ENCODE results near the gene MMS22L.

Gene MMS22L

GRCh38 chr6:97138581-97138980, 144.4 kb downstream of the MMS22L start:
- DNase-seq = no peak

- peak in 1 of 2 donors; percentile 7 for DNase-seq
Measured at GRCh38 chr6:97136626-97137358, 146.2 kb downstream of the MMS22L start.

- peak; percentile 29 to 44 for DNase-seq
Measured at GRCh38 chr6:97133067-97133466, 149.9 kb downstream of the MMS22L start.

- no peak for DNase-seq
Measured at GRCh38 chr6:97129106-97129505, 153.9 kb downstream of the MMS22L start.

GRCh38 chr6:97128507-97128906, 154.5 kb downstream of the MMS22L start:
- DNase-seq = no peak

GRCh38 chr6:97123652-97124051, 159.4 kb downstream of the MMS22L start:
- DNase-seq = no peak

- DNase-seq = peak in 1 of 2 donors; percentile 32
Measured at GRCh38 chr6:97123112-97123511, 159.9 kb downstream of the MMS22L start.

- DNase-seq = no peak
Measured at GRCh38 chr6:97120511-97120910, 162.5 kb downstream of the MMS22L start.

- DNase-seq = no peak
Measured at GRCh38 chr6:97114645-97115044, 168.4 kb downstream of the MMS22L start.

GRCh38 chr6:97113170-97113569, 169.8 kb downstream of the MMS22L start:
- DNase-seq = no peak

- DNase-seq = no peak
Measured at GRCh38 chr6:97111243-97111642, 171.8 kb downstream of the MMS22L start.

- no peak for DNase-seq
Measured at GRCh38 chr6:97110626-97111025, 172.4 kb downstream of the MMS22L start.

- DNase-seq = no peak
Measured at GRCh38 chr6:97110149-97110548, 172.9 kb downstream of the MMS22L start.

- no peak for DNase-seq
Measured at GRCh38 chr6:97109444-97109843, 173.6 kb downstream of the MMS22L start.

- DNase-seq = peak in 1 of 2 donors; percentile 12
Measured at GRCh38 chr6:97102145-97102790, 180.7 kb downstream of the MMS22L start.

GRCh38 chr6:97100696-97101095, 182.3 kb downstream of the MMS22L start:
- no peak for DNase-seq

GRCh38 chr6:97097068-97098047, 185.7 kb downstream of the MMS22L start:
- peak in 1 of 2 donors; percentile 29 for DNase-seq

- DNase-seq = no peak
Measured at GRCh38 chr6:97095311-97095850, 187.6 kb downstream of the MMS22L start.

- DNase-seq = no peak
Measured at GRCh38 chr6:97094376-97094775, 188.6 kb downstream of the MMS22L start.

GRCh38 chr6:97092673-97093305, 190.2 kb downstream of the MMS22L start:
- DNase-seq = no peak
